HuH-7 (cell line): ENCODE measurements around the gene EIF1.
A peak's percentile ranks its signal among the peaks of the same experiment; 100 is the strongest.
"Not testable (repeated sequence)": the region's sequence is repeated elsewhere in the genome, so short reads cannot be mapped to it uniquely, and the experiment has no call there.

Experiments used
- DNase-seq: peaks from one replicate; pipeline ENCODE4 v3.0.0; 2011; ENCODE audit warnings: low spot score

EIF1 gene

DNA sequence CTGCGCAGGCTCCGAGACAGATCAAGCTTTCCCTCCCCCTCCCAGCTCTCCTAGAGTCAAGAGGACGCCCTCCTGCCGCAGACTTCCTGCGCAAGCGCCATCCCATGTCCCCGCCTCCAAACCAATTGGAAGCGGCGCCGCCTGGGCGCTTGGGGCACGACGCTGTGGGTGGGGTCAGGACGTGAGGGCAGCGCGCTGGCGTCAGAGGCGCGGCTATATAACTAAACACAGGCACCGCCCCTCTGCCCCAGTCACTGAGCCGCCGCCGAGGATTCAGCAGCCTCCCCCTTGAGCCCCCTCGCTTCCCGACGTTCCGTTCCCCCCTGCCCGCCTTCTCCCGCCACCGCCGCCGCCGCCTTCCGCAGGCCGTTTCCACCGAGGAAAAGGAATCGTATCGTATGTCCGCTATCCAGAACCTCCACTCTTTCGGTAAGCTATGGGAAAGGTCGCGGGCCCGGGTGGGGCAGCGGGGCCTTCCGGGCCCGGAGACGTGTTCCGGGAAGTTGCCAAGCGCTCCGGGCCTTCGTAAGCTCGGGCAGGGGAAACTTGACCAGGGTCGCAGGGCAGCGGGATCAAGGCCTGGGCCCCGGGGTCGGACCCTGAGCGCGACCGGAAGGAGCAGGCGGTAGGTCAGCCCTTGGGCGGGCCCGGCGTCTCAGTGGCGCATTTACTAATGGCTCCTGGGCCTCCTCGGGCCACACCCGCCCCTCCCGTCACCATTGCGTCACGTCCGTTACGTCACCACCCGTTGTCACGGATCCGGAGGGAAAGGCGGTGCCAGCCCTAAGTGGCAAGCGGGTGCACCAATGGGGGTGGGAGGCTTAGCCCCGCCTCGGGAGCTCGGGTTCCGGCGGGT is at the start of gene EIF1:
EIF1 (plus strand) TSS at position 245 of the 856 bp plus-strand sequence; CDS start at position 399, 154 bp downstream.
- peak; percentile 94 for DNase-seq

DNA sequence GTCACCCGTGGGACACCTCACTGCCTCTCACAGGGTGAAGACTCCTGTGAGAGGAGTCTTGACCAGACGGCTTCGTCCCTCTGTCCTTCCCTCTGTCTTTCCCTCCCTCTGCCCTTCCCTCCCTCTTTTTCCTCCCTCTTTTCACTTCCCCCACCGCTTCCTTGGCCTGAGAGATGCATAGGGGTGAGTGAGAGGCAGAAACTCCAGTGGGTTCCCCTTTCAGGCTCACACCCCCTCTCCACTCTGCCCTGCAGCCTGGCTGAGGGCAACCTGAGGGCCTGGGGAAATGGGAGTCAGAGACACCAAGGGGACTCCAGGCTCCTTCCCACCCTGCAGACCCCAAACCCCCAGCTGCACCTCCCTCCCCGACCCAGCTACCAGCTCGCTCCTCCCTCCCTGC is 49.7 kb upstream of the EIF1 start:
- DNase-seq, result no peak

DNA sequence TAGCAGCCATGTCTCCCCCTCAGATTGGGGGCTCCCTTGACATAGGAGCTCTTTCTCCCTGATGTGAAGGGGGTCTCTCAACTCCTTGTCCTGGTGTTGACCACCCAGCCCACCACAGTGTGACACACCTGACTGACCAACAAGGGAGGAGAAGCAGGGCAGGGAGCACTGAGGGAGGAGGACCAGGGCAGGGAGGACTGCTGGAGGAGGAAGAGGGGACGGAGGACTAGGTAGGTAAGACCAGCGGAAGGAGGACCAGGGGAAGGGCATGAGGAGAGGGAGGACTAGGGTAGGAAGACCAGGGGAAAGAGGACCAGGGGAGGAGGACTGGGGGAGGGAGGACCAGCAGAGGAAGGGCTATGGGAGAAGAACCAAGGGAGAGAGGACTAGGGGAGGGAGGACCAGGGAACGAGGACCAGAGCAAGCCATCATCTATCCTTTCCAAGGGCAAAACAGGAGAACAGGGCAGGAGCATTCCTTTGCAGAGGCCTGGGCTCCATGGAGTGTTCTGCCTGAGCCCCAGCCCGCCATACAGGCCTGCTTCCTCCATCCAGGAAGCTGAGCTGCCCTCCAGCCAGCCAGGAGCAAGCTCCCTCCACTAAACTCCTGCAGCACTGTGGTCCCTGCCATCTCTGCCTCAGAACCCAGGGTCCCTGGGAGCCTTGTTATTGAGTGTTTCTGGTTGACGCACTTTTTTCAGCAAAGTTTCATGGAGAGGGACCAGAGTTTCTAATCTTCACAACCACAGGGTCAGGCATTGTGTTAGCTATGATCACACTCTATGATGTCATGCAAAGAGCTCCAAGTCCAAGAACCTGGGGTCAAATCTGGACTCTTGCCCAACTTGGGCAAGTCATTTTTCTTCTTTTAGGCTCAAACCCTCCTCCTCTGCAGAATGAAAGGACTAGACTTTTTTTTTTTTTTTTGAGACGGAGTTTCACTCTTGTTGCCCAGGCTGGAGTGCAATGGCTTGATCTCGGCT is 48.9 kb upstream of the EIF1 start:
- DNase-seq, result no peak

DNA sequence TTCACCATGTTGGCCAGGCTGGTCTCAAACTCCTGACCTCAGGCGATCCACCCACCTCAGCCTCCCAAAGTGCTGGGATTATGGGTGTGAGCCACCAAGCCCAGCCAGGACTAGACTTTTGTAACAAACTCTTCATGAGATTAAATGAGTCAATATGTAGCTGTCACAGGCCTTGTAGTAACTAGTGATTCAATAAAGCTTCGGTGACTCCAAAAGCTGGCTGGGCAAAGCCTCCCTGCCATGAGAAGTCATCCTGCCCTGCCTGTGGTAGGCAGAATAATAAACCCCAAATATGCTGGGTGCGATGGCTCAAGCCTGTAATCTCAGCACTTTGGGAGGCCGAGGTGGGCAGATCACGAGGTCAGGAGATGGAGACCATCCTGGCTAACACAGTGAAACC is 48.1 kb upstream of the EIF1 start:
- DNase-seq, result not testable (repeated sequence)

DNA sequence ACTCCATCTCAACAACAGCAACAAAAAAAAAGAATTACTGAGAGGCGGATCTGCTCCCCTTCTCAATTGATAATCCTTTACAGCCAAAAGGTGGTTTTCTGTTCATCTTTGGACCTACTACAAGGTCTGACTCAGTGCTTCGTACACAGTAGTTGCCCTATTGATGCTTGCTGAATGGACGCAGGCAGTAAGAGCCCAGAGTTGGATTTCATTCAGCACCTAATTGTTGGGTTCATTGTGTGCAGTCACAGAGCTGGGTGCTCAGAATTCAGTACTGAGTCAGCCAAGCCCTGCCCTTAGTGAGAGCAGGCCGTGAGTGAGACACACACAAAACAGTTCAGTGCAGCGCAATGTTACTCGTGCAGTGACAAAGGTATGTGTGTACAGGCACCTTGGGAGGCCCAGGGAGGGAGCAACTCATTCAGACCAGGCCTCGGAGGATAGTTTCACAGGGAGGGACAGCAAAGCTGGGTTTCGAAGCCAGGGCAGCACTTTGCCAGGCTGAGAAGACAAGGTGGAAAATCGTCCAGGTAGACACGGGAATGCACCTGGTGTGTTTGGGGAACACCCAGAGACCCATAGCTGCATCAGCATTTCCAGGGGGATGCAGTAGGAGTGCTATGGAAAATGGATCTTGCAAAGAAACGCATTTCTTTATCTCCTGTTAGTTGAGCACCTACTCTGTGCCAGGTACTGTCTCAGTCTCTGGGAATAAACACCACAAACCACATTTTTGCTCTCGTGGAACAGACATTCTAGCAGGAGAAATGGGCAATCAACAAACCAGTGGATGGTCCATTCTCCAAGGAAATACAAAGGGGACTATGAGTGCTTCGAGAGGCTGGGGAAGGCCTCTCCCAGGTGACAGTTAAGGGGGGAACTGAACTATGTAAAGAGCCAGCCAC is 46.2 kb upstream of the EIF1 start:
- no peak for DNase-seq

DNA sequence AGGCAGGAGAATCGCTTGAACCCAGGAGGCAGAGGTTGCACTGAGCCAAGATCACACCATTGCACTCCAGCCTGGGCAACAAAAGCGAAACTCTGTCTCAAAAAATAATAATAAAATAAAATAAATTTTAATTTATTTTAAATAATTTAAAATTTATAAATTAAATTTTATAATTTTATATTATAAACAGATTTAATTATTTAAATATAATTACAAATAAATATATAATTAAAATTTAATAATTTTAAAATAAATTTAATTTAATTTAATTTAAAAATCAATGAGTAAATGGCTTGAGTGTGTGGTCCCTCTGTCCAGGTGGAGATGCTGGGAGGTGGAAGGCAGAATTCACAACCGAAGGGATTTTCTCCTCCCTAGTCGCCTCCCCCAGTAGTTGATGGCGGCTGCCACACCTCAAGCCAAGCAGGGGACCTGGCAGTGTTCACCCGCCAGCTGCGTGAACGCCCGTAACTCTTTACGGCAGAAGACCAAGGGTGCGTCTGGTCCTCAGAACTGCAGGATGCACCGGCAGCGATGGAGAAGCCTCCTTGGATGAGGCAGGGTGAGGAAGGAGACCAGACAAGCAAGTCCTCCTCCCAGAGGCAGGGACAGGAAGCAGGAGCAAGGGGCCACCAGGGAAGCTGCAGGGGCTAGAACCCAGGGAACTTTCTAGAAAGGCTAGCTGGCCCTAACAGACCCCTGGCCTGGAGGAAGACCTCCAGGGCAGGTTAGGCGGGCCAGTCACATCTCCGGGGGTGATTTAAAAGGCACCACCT is 41.5 kb upstream of the EIF1 start:
- DNase-seq, result peak; percentile 58

DNA sequence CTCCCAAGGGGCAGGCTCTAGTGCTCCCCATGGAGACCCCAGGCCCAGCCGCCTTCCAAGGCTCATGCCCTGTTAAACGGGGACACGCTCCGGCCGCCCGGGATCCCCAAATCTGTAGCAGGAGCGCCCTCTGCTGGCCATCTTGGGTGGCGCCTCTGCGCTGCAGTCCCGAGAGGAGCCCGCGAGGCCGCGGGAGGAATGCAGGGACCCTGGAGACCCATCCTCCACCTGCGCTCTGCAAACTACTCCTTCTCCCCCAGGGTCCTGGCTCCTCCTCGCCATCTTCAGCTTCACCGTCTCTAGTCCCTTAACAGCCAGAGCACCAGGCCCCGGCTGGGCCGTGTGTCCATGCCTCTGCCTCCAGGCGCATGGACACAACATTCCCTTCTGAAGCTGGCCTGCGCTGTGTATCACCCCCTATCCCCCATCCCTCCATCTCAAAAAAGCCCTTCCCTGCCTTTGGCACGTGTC is 40.7 kb upstream of the EIF1 start:
- peak; percentile 94 for DNase-seq

DNA sequence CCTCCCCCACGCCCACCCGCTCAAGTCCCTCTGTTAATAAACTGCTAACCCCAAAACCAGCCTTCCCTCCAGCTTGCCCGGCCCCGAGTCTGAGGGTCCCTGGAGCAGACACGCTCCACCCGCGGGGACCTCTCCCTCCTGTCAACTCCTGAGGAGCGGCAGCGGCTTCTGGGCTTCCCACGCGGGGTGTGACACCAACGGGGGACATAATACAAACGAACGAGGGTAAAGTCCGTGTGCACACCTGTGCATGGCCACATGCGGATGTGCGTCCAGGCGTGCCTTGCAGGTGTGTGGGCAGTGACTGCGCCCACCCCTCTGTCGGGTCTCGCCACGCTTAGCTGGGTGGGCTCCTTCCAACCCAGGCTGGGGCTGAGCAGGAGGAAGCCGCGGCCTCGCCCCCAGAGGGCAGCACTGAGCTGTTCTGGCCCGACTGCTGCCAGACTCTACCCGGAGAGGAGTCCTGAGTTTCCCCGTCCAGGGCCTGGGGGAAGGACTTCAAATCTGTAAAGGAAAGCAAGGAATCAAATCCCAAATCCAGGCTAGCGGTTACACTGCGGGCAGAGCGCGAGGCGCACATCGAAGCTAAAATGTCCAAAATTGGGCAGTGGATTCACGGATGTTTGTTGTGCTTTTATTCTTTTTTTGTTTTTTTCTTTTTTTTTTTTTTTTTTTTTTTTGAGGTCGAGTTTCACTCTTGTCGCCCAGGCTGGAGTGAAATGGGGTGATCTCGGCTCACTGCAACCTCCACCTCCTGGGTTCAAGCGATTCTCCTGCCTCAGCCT is 40.1 kb upstream of the EIF1 start:
- DNase-seq, result peak; percentile 96

DNA sequence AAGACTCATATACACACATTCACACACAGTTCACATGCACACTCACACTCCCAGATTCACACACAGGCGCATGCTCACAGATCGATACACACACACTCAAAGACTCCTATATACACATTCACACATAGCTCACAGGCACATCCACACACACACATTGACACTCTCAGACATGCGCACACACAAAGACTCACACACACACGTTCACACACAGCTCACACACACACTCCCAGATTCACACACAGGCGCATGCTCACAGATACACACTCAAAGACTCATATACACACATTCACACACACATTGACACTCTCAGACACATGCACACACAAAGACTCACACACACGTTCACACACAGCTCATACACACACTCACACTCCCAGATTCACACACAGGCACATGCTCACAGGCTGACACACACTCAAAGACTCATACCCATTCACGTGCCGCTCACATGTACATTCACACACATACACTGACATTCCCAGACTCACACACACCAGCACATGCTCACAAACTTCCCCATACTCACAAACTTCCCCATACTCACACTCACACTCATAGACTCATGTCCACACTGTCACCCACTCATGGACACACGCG is 38.7 kb upstream of the EIF1 start:
- DNase-seq, result no peak

DNA sequence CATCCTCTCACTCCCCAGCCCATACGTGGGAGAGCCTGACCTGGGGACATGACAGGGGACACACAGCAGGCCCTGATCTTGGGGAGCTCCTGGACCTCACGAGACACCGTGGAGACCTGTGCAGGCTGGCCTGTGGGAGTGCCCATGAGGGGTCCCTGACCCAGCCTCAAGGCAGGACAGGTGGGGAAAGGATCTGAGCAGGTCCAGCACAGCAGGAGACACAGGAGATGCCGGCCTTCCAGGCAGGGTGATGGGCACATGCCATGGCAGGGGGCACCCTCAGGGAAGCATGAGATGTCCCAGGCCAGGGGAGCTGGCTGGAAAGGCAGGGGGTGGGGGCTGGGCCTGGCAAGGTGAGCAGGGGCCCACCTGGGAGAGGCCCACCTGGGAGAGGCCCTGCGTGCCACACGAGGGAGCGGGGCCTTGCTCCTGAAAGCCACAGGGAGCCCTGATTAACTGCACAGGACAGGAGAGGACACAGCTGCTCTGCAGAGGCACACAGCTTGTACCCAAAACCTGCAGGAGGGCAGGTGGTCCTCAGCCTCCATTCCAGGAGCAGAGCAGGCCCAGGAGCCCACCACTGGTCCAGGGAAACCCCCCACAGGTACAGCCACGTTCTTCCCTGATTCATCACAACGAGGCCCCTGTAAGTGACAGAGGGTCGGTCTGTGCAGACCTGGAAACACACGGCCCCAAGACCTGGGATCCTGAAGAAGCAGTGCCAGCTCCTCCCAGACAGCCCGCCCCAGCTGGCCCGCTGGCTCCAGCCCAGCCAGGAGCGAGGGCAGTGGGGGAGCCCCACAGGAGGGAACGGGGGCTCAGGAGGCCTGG is 37.7 kb upstream of the EIF1 start:
- DNase-seq, result no peak

DNA sequence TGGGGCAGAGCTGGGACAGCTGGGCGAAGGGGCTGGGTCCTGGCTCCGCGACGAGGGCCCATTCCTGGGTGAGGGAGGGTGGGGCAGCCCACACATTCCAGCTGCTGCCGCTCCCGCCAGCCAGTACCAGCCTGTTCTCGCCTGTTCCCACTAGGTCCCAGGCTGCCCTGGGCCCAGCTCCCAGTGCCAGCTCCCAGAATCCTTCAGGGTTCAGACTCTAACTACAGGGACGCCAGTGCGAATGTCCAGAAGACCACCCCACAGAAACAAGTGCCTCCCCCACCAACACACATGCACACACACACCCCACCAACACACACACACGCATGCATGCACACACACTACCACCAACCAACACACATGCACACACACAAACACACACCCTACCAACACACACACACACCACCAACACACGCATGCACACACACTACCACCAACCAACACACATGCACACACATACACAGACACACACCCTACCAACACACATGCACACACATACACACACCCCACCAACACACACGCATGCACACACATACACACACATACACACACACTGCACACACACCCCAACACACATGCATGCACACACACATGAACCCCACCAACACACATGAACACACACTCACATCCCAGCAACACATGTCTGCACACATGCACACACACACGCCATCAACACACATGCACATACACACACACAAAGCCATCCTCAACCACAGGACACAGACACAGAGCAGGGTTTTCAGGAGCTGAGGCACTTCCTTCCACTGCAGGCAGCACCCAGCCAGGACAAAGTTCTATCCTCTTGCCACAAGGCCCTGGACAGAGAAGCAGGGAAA is 36.8 kb upstream of the EIF1 start:
- DNase-seq, result no peak

DNA sequence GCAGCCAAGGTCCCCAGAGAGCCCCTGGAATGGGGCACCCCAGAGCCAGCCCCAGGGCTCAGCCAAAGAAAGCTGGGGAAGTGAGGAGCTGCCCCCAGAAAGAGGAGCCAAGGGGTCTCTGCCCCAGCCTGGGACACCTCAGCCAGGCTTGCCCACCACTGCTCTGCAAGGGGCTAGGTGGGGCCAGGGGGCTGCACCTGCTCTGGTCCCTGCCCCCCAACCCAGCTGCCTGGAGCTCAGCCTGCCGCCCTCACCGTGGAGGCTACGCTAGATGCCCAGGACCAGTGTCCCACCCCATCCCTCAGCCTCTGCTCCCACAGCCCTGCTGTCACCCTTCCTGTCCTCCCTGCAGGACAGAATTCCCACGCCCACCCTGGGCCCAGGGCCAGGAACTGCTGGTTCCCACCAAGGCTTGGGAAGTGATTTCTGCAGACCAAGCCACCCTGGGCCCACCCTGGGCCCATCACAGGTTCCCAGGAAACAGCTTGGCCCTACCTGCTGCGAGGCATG is 36.2 kb upstream of the EIF1 start:
- no peak for DNase-seq

DNA sequence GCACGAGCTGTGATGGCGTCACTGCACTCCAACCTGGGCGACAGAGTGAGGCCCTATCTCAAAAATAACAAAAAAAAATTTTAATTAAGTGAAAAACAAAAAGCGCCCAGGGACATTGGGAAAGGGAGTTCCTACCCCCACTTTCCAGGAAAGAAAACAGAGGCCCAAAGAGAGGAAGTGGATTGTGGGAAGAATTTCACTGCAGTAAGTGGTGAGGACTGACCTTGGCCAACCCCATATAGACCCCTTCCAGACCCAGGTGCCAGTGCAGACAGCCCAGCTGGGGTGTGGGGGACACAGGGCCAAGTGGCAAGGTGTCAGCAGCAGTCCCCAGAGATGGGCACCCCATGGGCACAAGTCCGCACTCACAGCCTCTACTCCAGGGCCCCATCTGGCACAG is 35.3 kb upstream of the EIF1 start:
- DNase-seq, result no peak

DNA sequence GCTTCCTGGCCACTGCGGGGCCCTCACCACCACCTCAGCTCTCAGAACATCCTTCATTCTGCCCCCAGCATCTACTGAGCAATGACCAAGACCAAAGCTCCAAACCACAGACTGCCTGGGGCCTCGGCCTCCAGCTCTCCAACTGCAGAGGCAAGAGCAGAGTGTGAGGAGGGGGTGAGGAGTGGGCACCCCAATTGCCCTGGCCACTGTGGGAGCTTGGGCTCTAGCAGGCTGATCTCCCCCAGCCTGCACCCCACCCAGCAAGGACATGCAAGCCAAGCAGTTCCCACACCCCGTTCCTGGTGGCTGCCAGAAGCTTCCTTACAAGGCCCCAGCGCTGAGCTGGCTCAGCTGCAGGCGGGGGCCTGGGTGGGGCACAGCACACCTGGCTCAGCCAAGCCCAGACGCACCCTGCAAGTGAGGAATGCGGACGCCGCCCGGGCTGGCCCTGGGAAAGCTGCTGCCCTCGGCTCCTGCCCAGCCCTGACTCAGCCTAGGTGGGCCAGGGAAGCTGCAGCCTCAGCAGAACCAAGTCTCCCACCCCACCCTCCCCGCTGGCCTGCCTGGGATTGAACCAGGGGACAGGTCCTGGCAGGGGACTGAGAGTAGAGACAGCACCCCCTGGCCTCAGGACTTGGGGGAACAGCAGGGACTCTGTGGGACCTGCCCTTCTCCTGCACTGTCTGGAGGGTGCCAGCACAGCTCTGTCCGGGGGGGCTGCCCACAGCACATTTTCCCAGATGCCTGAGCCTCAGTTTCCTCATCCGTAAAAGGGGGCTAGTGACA is 34.6 kb upstream of the EIF1 start:
- no peak for DNase-seq

DNA sequence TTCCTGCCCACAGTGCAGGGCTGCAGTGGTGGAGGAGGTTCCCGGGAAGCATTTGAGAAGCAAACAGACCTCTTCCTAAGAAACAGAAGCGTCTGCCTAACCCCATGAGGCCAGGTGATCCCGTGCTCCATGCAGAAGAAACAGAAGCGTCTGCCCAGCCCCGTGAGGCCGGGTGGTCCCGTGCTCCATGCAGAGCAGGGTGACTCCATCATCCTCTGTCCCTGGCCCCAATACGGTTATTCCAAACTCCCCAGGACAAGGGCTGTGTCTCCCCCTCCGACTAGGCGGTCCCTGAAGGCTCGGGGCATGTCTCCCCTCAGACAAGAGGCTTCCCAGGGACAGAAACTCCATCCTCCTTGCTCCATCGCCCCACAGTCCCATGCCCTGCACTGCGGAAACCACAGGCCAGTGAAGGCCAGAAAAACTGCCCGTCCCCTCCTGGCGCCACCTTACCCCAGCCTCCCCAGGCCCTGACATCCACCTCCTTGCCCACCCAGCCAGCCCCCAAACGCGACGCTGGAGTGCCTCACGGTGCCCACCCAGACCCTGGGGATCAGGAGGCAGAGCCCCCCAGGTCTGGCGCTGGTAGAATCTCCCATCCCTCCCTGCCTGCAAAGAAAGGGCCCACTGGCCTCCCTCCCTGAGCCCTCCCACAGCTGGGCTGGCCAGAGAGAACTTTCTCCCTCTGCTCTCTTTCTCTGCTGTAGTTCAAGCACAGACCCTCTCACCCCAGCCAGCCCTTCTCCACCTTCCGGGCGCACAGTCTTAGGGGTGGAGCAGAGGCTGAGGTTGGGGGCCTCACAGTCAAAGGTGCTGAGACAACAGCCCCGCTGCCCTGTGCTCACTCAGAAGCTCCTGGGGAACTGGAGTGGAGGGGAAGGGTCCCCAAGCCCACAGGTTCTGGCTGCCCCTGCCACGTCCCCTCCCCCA is 33.7 kb upstream of the EIF1 start:
- DNase-seq, result no peak
